CD4-positive, alpha-beta T cell (primary cell): ENCODE results near the gene METRNL. TPM values are rescaled to one million over a fixed set of nuclear protein-coding genes. Genes with fewer than 3 reads are reported as not detected.
A peak's percentile ranks its signal among the peaks of the same experiment; 100 is the strongest.

Experiments used
- ATAC-seq: fragments of 200-7000 bp; cut with Tn5 transposase; one replicate; pipeline ENCODE4 v1.10.0; 2022; ENCODE audit warnings: mild to moderate bottlenecking; ENCODE audit not compliant: poor library complexity
- CTCF ChIA-PET: fragments of 350-600 bp; sonication (Branson Sonifier 250); formaldehyde crosslinking; loops from one replicate; lab custom pipeline; 2021; ENCODE audit warnings: antibody characterized with exemption, inconsistent platforms; lab: Charles Lee
- POLR2A ChIA-PET: fragments of 350-600 bp; sonication (Branson Sonifier 250); formaldehyde crosslinking; loops from one replicate; lab custom pipeline; 2021; ENCODE audit warnings: antibody characterized with exemption, inconsistent platforms; lab: Charles Lee
- DNase-seq, 14 experiments: peaks; one replicate each; pipeline ENCODE4 v3.0.0-alpha.2; 2013 to 2020; ENCODE audit warnings: mixed read lengths in 2 of 14
- H3K27ac ChIP-seq, 2 donors: one replicate each; pipeline versions ENCODE4 v1.5.1 to v1.7.0; 2013; ENCODE audit warnings: low read length in 2 of 2, low read depth in 1 of 2, mild to moderate bottlenecking in 1 of 2
- H3K27me3 ChIP-seq, 2 experiments: 1 replicate in 1 of 2; 2 replicates in 1 of 2; pipeline versions ENCODE4 v1.6.1 to v1.7.0; 2013; ENCODE audit warnings: low read length in 2 of 2, control low read depth in 1 of 2, mild to moderate bottlenecking in 1 of 2, moderate library complexity in 1 of 2; ENCODE audit not compliant: insufficient read depth in 2 of 2, control insufficient read depth in 1 of 2
- H3K36me3 ChIP-seq: one replicate; pipeline ENCODE4 v1.6.1; 2013; ENCODE audit warnings: low read length, control low read depth; ENCODE audit not compliant: insufficient read depth
- H3K4me1 ChIP-seq: one replicate; pipeline ENCODE4 v1.6.1; 2013; ENCODE audit warnings: low read length, control low read depth; ENCODE audit not compliant: insufficient read depth
- H3K4me3 ChIP-seq: one replicate; pipeline ENCODE4 v1.5.1; 2013; ENCODE audit warnings: mild to moderate bottlenecking, low read length, moderate library complexity
- H3K9me3 ChIP-seq, 2 experiments: 1 replicate in 1 of 2; 2 replicates in 1 of 2; pipeline versions ENCODE4 v1.6.1 to v1.7.0; 2013; ENCODE audit warnings: low read length in 2 of 2, mild to moderate bottlenecking in 2 of 2, control low read depth in 1 of 2, moderate library complexity in 1 of 2; ENCODE audit not compliant: control insufficient read depth in 1 of 2, insufficient read depth in 1 of 2
- H3K27ac Mint-ChIP-seq: one replicate; pipeline ENCODE4 v1.8.0; 2020; ENCODE audit warnings: mixed read lengths
- H3K27me3 Mint-ChIP-seq: one replicate; pipeline ENCODE4 v1.8.0; 2021; ENCODE audit warnings: mixed read lengths
- H3K36me3 Mint-ChIP-seq: one replicate; pipeline ENCODE4 v1.8.0; 2021; ENCODE audit warnings: low read depth, mixed read lengths
- H3K4me1 Mint-ChIP-seq: one replicate; pipeline ENCODE4 v1.8.0; 2021; ENCODE audit warnings: low read depth, mixed read lengths
- H3K4me3 Mint-ChIP-seq: one replicate; pipeline ENCODE4 v1.8.0; 2020; ENCODE audit warnings: mild to moderate bottlenecking, mixed read lengths
- H3K9me3 Mint-ChIP-seq: one replicate; pipeline ENCODE4 v1.8.0; 2020; ENCODE audit warnings: mixed read lengths
- intact Hi-C, 2 experiments: fragments of 100-400 bp; cut with DNase I in 1 of 2; cut with micrococcal nuclease in 1 of 2; formaldehyde crosslinking; loops; one replicate each; pipeline versions ENCODE4 v1.15.1 to v1.9.0; 2023 to 2025; cut with DNase I, micrococcal nuclease
- total RNA-seq, 174 experiments: library from RNA in 2 of 174; stranded (reverse) in 2 of 174; gene quantifications; one replicate each; pipeline ENCODE4 v1.2.3 and lab custom pipeline; 2021 to 2026
- TF ChIP-seq, protein P1 (sequence below): fragments of 200-600 bp; IDR thresholded peaks from one replicate; pipeline ENCODE4 v1.8.0; 2022; ENCODE audit warnings: antibody characterized with exemption, mild to moderate bottlenecking

The METRNL gene
- total RNA-seq, 2 experiments from 2014 or later = 24.5 to 26.9 TPM

DNA sequence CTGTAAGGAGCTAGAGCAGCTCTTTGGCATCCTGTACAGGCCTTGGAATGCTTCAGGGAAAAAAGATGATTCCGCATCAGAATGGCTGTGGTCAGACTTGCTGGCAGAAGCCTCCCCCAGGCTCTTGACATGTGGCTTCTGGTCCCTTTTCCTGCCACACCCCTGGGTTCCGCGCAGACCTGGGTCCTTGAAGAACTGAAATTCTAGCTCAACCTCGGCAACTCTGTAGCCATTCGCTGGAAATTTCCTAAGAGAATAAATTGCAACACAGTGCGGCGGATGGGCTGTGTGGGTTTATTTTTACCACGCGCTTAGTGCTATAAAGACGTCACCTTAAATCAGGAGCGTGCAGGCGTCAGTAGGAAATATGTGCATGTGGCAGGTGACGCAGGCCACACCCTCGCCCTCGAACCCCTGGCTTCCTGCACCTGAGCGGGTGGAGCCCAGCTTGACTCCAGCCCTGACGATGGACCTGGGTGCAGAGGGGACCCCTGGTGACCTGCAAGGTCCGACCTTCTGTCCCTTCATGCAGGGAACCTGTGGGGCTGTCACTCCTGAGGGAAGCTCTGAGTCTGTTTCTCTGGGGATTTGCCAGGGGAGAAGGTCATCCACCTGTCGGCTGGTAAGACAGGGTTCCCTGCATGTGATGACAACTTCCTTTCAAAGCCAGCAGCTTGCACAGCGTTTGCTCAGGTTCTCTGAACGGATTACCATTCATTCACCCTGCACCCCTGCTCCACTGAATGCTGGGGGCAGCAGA is 46.3 kb downstream of the METRNL start:
- Histone ChIP-seq H3K27ac (no peak overlapping the region), H3K36me3 (no peaks in the 10 kb centered on the region), H3K4me1 (peaks cover 24% of the 10 kb centered on the region), H3K4me3 (no peak overlapping the region), H3K9me3 (peaks cover 0 to 10% of the 10 kb centered on the region in 2 experiments), H3K27me3 (peaks cover 20 to 21% of the 10 kb centered on the region in 2 experiments)
- peak in 5 of 14 experiments; percentile 9 to 67 (median 47) for DNase-seq
- intact Hi-C loops = no loop called here
- peak; percentile 83 for ATAC-seq
- Mint-ChIP-seq H3K9me3 (no peaks in the 10 kb centered on the region), H3K27ac (peak overlapping the region; percentile 88), H3K4me1 (peaks cover 13% of the 10 kb centered on the region), H3K4me3 (peak overlapping the region; percentile 46), H3K36me3 (no peaks in the 10 kb centered on the region), H3K27me3 (peaks cover 45% of the 10 kb centered on the region)
- ChIA-PET CTCF (no interaction called here), POLR2A (interaction anchor here (0.6 to 1.1 kb wide), 2 partner anchors 75 to 144 kb away, joined by 3 read pairs; no protein-coding TSS in a partner anchor)
- TF ChIP-seq, protein P1, sequence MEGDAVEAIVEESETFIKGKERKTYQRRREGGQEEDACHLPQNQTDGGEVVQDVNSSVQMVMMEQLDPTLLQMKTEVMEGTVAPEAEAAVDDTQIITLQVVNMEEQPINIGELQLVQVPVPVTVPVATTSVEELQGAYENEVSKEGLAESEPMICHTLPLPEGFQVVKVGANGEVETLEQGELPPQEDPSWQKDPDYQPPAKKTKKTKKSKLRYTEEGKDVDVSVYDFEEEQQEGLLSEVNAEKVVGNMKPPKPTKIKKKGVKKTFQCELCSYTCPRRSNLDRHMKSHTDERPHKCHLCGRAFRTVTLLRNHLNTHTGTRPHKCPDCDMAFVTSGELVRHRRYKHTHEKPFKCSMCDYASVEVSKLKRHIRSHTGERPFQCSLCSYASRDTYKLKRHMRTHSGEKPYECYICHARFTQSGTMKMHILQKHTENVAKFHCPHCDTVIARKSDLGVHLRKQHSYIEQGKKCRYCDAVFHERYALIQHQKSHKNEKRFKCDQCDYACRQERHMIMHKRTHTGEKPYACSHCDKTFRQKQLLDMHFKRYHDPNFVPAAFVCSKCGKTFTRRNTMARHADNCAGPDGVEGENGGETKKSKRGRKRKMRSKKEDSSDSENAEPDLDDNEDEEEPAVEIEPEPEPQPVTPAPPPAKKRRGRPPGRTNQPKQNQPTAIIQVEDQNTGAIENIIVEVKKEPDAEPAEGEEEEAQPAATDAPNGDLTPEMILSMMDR = no peak

DNA sequence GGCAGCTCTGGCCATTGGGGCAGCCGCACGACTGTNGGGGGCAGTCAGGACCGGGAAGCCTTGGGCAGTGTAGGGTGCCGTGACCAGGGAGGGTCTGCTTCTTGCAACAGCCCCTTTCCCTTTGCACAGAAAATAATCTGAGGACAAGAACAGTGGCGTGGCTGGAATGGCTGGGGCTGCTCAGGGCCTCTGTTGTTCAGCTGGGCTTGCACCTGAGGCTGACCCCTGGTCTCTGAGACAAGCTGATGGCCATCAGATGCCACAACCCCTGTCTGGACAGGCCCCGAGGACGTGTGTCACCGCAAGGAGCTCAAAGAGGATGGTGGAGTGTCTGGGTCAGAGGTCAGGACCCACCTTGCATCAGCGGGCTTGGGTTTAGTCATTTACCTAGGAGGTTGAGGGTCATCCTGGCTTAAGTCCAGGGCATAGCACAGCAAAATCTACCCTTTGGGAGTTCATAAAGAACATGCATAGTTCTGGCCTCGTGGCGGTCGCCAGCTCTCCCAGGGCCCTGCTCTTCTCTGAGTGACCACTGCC is 46.9 kb downstream of the METRNL start:
- Mint-ChIP-seq H3K27ac (no peak overlapping the region), H3K4me3 (no peak overlapping the region), H3K36me3 (no peaks in the 10 kb centered on the region), H3K9me3 (no peaks in the 10 kb centered on the region), H3K4me1 (peaks cover 13% of the 10 kb centered on the region), H3K27me3 (peaks cover 45% of the 10 kb centered on the region)
- no peak overlapping the region for H3K27ac ChIP-seq
- H3K9me3 ChIP-seq = peaks cover 0 to 10% of the 10 kb centered on the region in 2 experiments
- no peak for DNase-seq
- no peaks in the 10 kb centered on the region for H3K36me3 ChIP-seq
- ATAC-seq = no peak
- H3K4me3 ChIP-seq = no peak overlapping the region
- POLR2A ChIA-PET = interaction anchor here (1.1 kb wide), 1 partner anchor 75 kb away, joined by 3 read pairs; no protein-coding TSS in a partner anchor
- H3K4me1 ChIP-seq = peaks cover 24% of the 10 kb centered on the region
- peaks cover 20 to 21% of the 10 kb centered on the region in 2 experiments for H3K27me3 ChIP-seq
- CTCF ChIA-PET = no interaction called here
- intact Hi-C loops = no loop called here
- TF ChIP-seq, protein P1 = no peak

DNA sequence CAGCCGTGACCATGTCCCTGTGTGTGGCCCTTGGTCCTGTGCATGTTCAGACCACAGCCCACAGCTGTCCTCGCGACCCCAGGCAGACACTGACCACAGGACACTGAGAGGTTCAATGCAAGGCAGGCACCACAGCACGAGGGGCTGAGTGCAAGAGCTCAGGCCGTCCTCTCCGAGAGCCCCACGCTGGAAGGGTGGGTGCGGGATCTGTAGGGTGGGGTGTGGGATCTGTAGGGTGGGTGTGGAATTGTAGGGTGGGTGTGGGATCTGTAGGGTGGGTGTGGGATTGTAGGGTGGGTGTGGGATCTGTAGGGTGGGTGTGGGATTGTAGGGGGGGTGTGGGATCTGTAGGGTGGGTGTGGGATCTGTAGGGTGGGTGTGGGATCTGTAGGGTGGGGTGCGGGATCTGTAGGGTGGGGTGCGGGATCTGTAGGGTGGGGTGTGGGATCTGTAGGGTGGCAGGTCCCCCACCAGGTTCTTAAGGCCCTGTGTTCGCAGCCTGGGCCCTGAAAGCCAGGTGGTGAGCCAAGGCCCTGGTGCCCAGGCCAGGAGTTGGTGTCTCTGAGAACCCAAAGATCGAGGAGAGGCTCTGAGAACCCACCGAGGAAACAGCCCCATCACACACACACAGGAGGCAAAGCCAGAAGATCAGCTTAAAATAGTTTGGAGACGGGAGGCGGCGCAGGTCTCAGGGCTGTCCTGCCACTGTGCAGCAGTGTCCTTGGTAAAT is 48.2 kb downstream of the METRNL start:
- Histone ChIP-seq H3K27me3 (peaks cover 12 to 20% of the 10 kb centered on the region in 2 experiments), H3K9me3 (peaks cover 0 to 10% of the 10 kb centered on the region in 2 experiments), H3K27ac (no peak overlapping the region), H3K36me3 (no peaks in the 10 kb centered on the region), H3K4me1 (peaks cover 24% of the 10 kb centered on the region), H3K4me3 (no peak overlapping the region)
- Mint-ChIP-seq H3K36me3 (no peaks in the 10 kb centered on the region), H3K4me1 (peaks cover 13% of the 10 kb centered on the region), H3K4me3 (no peak overlapping the region), H3K27me3 (peaks cover 33% of the 10 kb centered on the region), H3K27ac (no peak overlapping the region), H3K9me3 (no peaks in the 10 kb centered on the region)
- ATAC-seq (no peak), DNase-seq (no peak)
- ChIA-PET CTCF (no interaction called here), POLR2A (no interaction called here)
- TF ChIP-seq, protein P1 = no peak
- intact Hi-C loops = no loop called here
